Measurements from ENCODE around the gene UPK2.

UPK2 gene

DNA sequence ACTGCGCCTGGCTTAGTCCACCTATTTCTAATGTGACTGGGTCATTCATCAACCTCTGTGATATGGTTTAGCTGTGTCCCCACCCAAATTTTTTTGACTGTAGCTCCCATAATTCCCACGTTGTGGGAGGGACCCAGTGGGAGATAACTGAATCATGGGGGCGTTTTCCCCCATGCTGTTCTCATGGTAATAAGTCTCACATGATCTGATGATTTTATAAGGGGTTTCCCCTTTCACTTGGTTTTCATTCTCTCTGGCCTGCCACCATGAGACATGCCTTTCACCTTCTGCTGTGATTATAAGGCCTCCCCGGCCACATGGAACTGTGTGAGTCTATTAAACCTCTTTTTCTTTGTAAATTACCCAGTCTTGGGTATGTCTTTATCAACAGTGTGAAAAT lies 50.6 kb downstream of the UPK2 start:
- Histone ChIP-seq H3K9ac (ENCODE audit: insufficient read length, low read depth) (no peak overlapping the region), H3K36me3 (ENCODE audit: insufficient read depth, insufficient read length, low read length) (peaks cover 71% of the 10 kb centered on the region), H3K9me3 (ENCODE audit: insufficient read depth, low read length) (no peaks in the 10 kb centered on the region), H3K4me1 (ENCODE audit: insufficient read depth, insufficient read length) (no peaks in the 10 kb centered on the region), H3K4me3 (ENCODE audit: insufficient read length, low read depth) (no peak overlapping the region), H3K27me3 (ENCODE audit: insufficient read depth, insufficient read length) (no peaks in the 10 kb centered on the region)
- TF ChIP-seq SUZ12 (IDR thresholded peaks at IDR 0.05; ENCODE audit: extremely low read depth, insufficient read depth, insufficient read length), result no peak
- TF ChIP-seq ZNF274 (IDR thresholded peaks at IDR 0.05; ENCODE audit: low read depth, low read length), result no peak
- TF ChIP-seq YY1 (IDR thresholded peaks at IDR 0.05; ENCODE audit: insufficient read depth, insufficient read length), result no peak
- no peak for DNase-seq (ENCODE audit: low read depth, low spot score)
